H1 (cell line): ENCODE data around the gene SERPINA1. TPM values are rescaled to one million over a fixed set of nuclear protein-coding genes. Genes with fewer than 3 reads are reported as not detected.
A peak's percentile ranks its signal among the peaks of the same experiment; 100 is the strongest.

Experiments
- CTCF ChIA-PET: fragments of 300-600 bp; sonication (Branson Sonifier 250); formaldehyde crosslinking; loops from one replicate; lab custom pipeline; 2021; ENCODE audit not compliant: partially characterized antibody; lab: Charles Lee
- POLR2A ChIA-PET: fragments of 300-600 bp; sonication (Branson Sonifier 250); formaldehyde crosslinking; loops from one replicate; lab custom pipeline; 2021; ENCODE audit warnings: inconsistent platforms; ENCODE audit not compliant: partially characterized antibody; lab: Charles Lee
- DNase-seq, 2 experiments: peaks; one replicate each; pipeline versions ENCODE4 v3.0.0 to v3.0.0-alpha.2; 2010 to 2022; ENCODE audit warnings: low spot score in 2 of 2, low read depth in 1 of 2, mixed read lengths in 1 of 2
- FAIRE-seq: peaks from 2 replicates; lab custom pipeline; 2011; peaks lifted over from hg19 to GRCh38; lab: Jason Lieb, UNC
- H2AFZ ChIP-seq: 2 replicates; pipeline ENCODE4 v1.8.1; 2012; ENCODE audit warnings: low read length, inconsistent platforms
- H2AK5ac ChIP-seq: 2 replicates; pipeline ENCODE4 v1.6.1; 2013; ENCODE audit warnings: low read depth, low read length
- H2BK120ac ChIP-seq: replicated peaks from 2 replicates; pipeline ENCODE3; 2013; ENCODE audit warnings: low read depth, low read length, inconsistent platforms
- H2BK12ac ChIP-seq: 2 replicates; pipeline ENCODE4 v1.6.1; 2013; ENCODE audit warnings: low read depth, low read length
- H2BK15ac ChIP-seq: 2 replicates; pipeline ENCODE4 v1.6.1; 2013; ENCODE audit warnings: low read length
- H2BK20ac ChIP-seq: 2 replicates; pipeline ENCODE4 v1.6.1; 2013; ENCODE audit warnings: low read length
- H2BK5ac ChIP-seq: 2 replicates; pipeline ENCODE4 v1.6.1; 2013; ENCODE audit warnings: low read depth, low read length
- H3K14ac ChIP-seq: 2 replicates; pipeline ENCODE4 v1.6.1; 2013; ENCODE audit warnings: inconsistent platforms; ENCODE audit not compliant: insufficient read length
- H3K18ac ChIP-seq: 2 replicates; pipeline ENCODE4 v1.6.1; 2013; ENCODE audit warnings: low read length; ENCODE audit errors: extremely low read depth
- H3K23ac ChIP-seq: 2 replicates; pipeline ENCODE4 v1.6.1; 2013; ENCODE audit warnings: inconsistent platforms; ENCODE audit not compliant: insufficient read length
- H3K23me2 ChIP-seq: 2 replicates; pipeline ENCODE4 v1.6.1; 2013; ENCODE audit warnings: low read depth, low read length
- H3K27ac ChIP-seq: 2 replicates; pipeline ENCODE4 v1.6.1; 2011; ENCODE audit warnings: low read depth, low read length, inconsistent platforms
- H3K27me3 ChIP-seq, 4 experiments: replicated peaks in 1 of 4; 1 replicate in 1 of 4; 2 replicates in 3 of 4; pipeline versions ENCODE4 v1.6.1 to v1.8.1; 2011 to 2013; ENCODE audit warnings: low read length in 3 of 4, mild to moderate bottlenecking in 3 of 4, inconsistent platforms in 2 of 4, mixed read lengths in 2 of 4, moderate library complexity in 1 of 4; ENCODE audit not compliant: control insufficient read depth in 3 of 4, insufficient read depth in 3 of 4; ENCODE audit errors: extremely low read depth in 1 of 4
- H3K36me3 ChIP-seq, 4 experiments: 2 replicates each; pipeline versions ENCODE4 v1.6.1 to v1.8.1; 2011 to 2013; ENCODE audit warnings: mild to moderate bottlenecking in 4 of 4, low read length in 3 of 4, moderate library complexity in 2 of 4, control low read depth in 1 of 4, inconsistent platforms in 1 of 4; ENCODE audit not compliant: insufficient read depth in 4 of 4, control insufficient read depth in 2 of 4
- H3K4ac ChIP-seq: replicated peaks from 2 replicates; pipeline ENCODE3; 2013; ENCODE audit warnings: low read length, low read depth, mixed read lengths, inconsistent platforms; ENCODE audit not compliant: insufficient read length
- H3K4me1 ChIP-seq, 4 experiments: replicated peaks in 1 of 4; 1 replicate in 1 of 4; 2 replicates in 3 of 4; pipeline versions ENCODE4 v1.6.1 to v1.8.1; 2011 to 2013; ENCODE audit warnings: low read length in 3 of 4, inconsistent platforms in 2 of 4, mixed read lengths in 1 of 4; ENCODE audit not compliant: insufficient read depth in 4 of 4, control insufficient read depth in 3 of 4
- H3K4me2 ChIP-seq, 2 experiments: 2 replicates each; pipeline versions ENCODE4 v1.6.1 to v1.8.1; 2011 to 2013; ENCODE audit warnings: low read depth in 2 of 2, low read length in 2 of 2, control low read depth in 1 of 2, inconsistent platforms in 1 of 2, mild to moderate bottlenecking in 1 of 2; ENCODE audit not compliant: insufficient read depth in 1 of 2
- H3K4me3 ChIP-seq, 4 experiments: fragments of 200-600, 300-600 bp in 1 of 4; sonication (generic), shearing (Covaris generic), sonication (Bioruptor Twin) in 1 of 4; 2 replicates each; pipeline versions ENCODE4 v1.5.1 to v1.8.1; 2011 to 2016; ENCODE audit warnings: low read length in 4 of 4, low read depth in 3 of 4, control low read depth in 2 of 4, inconsistent platforms in 2 of 4, mild to moderate bottlenecking in 2 of 4, mixed read lengths in 1 of 4, moderate library complexity in 1 of 4; ENCODE audit not compliant: insufficient read depth in 2 of 4; ENCODE audit errors: extremely low read depth in 1 of 4
- H3K56ac ChIP-seq: replicated peaks from 2 replicates; pipeline ENCODE3; 2013; ENCODE audit warnings: low read depth, mild to moderate bottlenecking, mixed read lengths, low read length, inconsistent platforms; ENCODE audit not compliant: insufficient read length
- H3K79me1 ChIP-seq: 2 replicates; pipeline ENCODE4 v1.6.1; 2013; ENCODE audit warnings: low read depth, low read length, control low read depth
- H3K79me2 ChIP-seq, 2 experiments: 2 replicates each; pipeline versions ENCODE4 v1.6.1 to v1.8.1; 2012 to 2013; ENCODE audit warnings: low read length in 2 of 2, mild to moderate bottlenecking in 2 of 2, inconsistent platforms in 1 of 2; ENCODE audit not compliant: insufficient read depth in 2 of 2, control insufficient read depth in 1 of 2
- H3K9ac ChIP-seq, 4 experiments: replicated peaks in 1 of 4; 1 replicate in 1 of 4; 2 replicates in 3 of 4; pipeline versions ENCODE4 v1.6.1 to v1.8.1; 2011 to 2013; ENCODE audit warnings: low read depth in 3 of 4, low read length in 3 of 4, control low read depth in 2 of 4, mild to moderate bottlenecking in 2 of 4, moderate library complexity in 2 of 4, inconsistent platforms in 1 of 4; ENCODE audit errors: extremely low read depth in 1 of 4
- H3K9me3 ChIP-seq, 2 experiments: 2 replicates each; pipeline versions ENCODE4 v1.6.1 to v1.8.1; 2012 to 2013; ENCODE audit warnings: mild to moderate bottlenecking in 2 of 2, moderate library complexity in 2 of 2, control low read depth in 1 of 2, inconsistent platforms in 1 of 2, low read depth in 1 of 2, low read length in 1 of 2, mixed read lengths in 1 of 2; ENCODE audit not compliant: insufficient read depth in 2 of 2
- H4K20me1 ChIP-seq, 2 experiments: replicated peaks in 1 of 2; 2 replicates each; pipeline versions ENCODE3 to v1.8.1; 2011 to 2013; ENCODE audit warnings: inconsistent platforms in 2 of 2, low read length in 2 of 2, mild to moderate bottlenecking in 1 of 2; ENCODE audit not compliant: insufficient read depth in 2 of 2, control insufficient read depth in 1 of 2
- H4K5ac ChIP-seq: 2 replicates; pipeline ENCODE4 v1.6.1; 2013; ENCODE audit warnings: low read length, low read depth, mixed read lengths, inconsistent platforms; ENCODE audit not compliant: insufficient read length
- H4K8ac ChIP-seq: 2 replicates; pipeline ENCODE4 v1.8.0; 2013; ENCODE audit warnings: mild to moderate bottlenecking, moderate library complexity, low read length, inconsistent platforms; ENCODE audit not compliant: insufficient read depth; ENCODE audit errors: extremely low read depth
- H4K91ac ChIP-seq: replicated peaks from 2 replicates; pipeline ENCODE3; 2013; ENCODE audit warnings: low read length, mixed read lengths, inconsistent platforms; ENCODE audit not compliant: insufficient read length
- CTCF ChIP-seq, 3 experiments: IDR thresholded peaks; 1 replicate in 2 of 3; 2 replicates in 1 of 3; pipeline versions ENCODE4 v1.5.1 to v1.6.1; 2011; ENCODE audit warnings: low read length in 3 of 3, mild to moderate bottlenecking in 3 of 3, inconsistent platforms in 2 of 3, low read depth in 1 of 3, moderate library complexity in 1 of 3; ENCODE audit not compliant: insufficient read depth in 1 of 3; ENCODE audit errors: control extremely low read depth in 1 of 3
- GABPA ChIP-seq: IDR thresholded peaks from 2 replicates; pipeline ENCODE4 v1.6.1; 2011; ENCODE audit warnings: mild to moderate bottlenecking, low read length, moderate library complexity, borderline replicate concordance; ENCODE audit not compliant: insufficient read depth
- HDAC2 ChIP-seq, 2 experiments: fragments of 300-600 bp in 1 of 2; sonication (generic) in 1 of 2; IDR thresholded peaks; 2 replicates each; pipeline ENCODE4 v1.6.1; 2011 to 2012; ENCODE audit warnings: low read depth in 2 of 2, low read length in 2 of 2, mild to moderate bottlenecking in 2 of 2, moderate library complexity in 2 of 2, borderline replicate concordance in 1 of 2, inconsistent platforms in 1 of 2
- KDM4A ChIP-seq: IDR thresholded peaks from one replicate; pipeline ENCODE4 v1.7.1; 2012; ENCODE audit warnings: low read depth, mild to moderate bottlenecking, moderate library complexity, low read length, inconsistent platforms; ENCODE audit not compliant: severe bottlenecking
- POLR2AphosphoS5 ChIP-seq: IDR thresholded peaks from 2 replicates; pipeline ENCODE4 v1.6.1; 2011; ENCODE audit warnings: low read depth, low read length
- TAF7 ChIP-seq: optimal IDR thresholded peaks from 2 replicates; pipeline ENCODE3; 2011; ENCODE audit warnings: low read depth, mild to moderate bottlenecking, inconsistent platforms, low read length, moderate library complexity, borderline replicate concordance
- TEAD4 ChIP-seq: IDR thresholded peaks from 2 replicates; pipeline ENCODE4 v1.6.1; 2012; ENCODE audit warnings: low read depth, low read length, inconsistent platforms, mixed read lengths
- YY1 ChIP-seq: IDR thresholded peaks from 2 replicates; pipeline ENCODE4 v1.6.1; 2011; ENCODE audit warnings: low read depth, mild to moderate bottlenecking, low read length
- WGBS, 2 experiments: shearing (Covaris generic) in 1 of 2; methylation state at CpG; one replicate each; pipeline versions ENCODE4 v1.1.6 to v1.1.7; 2013 to 2015; ENCODE audit warnings: low lambda C conversion rate in 2 of 2, mixed read lengths in 2 of 2, inconsistent platforms in 1 of 2, low coverage in 1 of 2, missing lambda C conversion rate in 1 of 2; ENCODE audit not compliant: insufficient replicate concordance in 2 of 2, insufficient coverage in 1 of 2, insufficient read length in 1 of 2; ENCODE audit errors: extremely low coverage in 1 of 2, missing lambda C conversion rate in 1 of 2; 5-methylcytosine and 5-hydroxymethylcytosine counted together
- polyA plus RNA-seq, 7 experiments: library from polyadenylated mRNA; depleted of rRNA in 3 of 7; stranded (reverse) in 5 of 7; unstranded in 2 of 7; fragments of >200 nt in 5 of 7; fragments of 200-250 nt in 2 of 7; gene quantifications; 1 replicate in 5 of 7; 2 replicates in 1 of 7; 4 replicates in 1 of 7; pipeline versions ENCODE4 v1.2.1 to v1.2.3, GENCODE V29; 2011 to 2013; ENCODE audit warnings: missing spikeins in 2 of 7, mixed read lengths in 2 of 7
- total RNA-seq: library from RNA; stranded (reverse); fragmentation: NEBNext Ultra II Directional; extraction: Animal tissue kit (Norgen Biotek cat#: 25700); gene quantifications from 2 replicates; pipeline ENCODE4 v1.2.1, GENCODE V29; 2021

The SERPINA1 gene
- total and polyA plus RNA-seq, 2 of the 8 experiments (the other 6 are each of a cell fraction or from before 2014, with no cell fraction given) = 0.08 TPM; not detected in 1

- CTCF ChIA-PET = interaction anchor here (1.7 to 1.9 kb wide), 3 partner anchors 38 to 90 kb away, joined by 3 to 7 read pairs (median 5); no protein-coding TSS in a partner anchor
- Histone ChIP-seq H3K27me3 (no peaks in the 10 kb centered on the region), H3K79me1 (no peaks in the 10 kb centered on the region), H3K4me2 (peak overlapping the region in 1 of 2 experiments; percentile 27; a peak in 1 of 4 replicates), H3K9me3 (no peaks in the 10 kb centered on the region), H3K23ac (no peak overlapping the region), H2BK20ac (no peak overlapping the region), H3K14ac (no peak overlapping the region), H2BK120ac (peak overlapping the region; percentile 62), H3K36me3 (no peaks in the 10 kb centered on the region), H3K4ac (no peak overlapping the region), H4K20me1 (no peaks in the 10 kb centered on the region), H3K79me2 (no peaks in the 10 kb centered on the region), H3K4me3 (no peak overlapping the region), H3K9ac (no peak overlapping the region), H2BK5ac (no peak overlapping the region; the same call in 1 of the 2 replicates), H4K91ac (peak overlapping the region; percentile 8), H2BK12ac (peak overlapping the region; percentile 75), H2AFZ (no peak overlapping the region), H3K18ac (peak overlapping the region; percentile 42; the same call in 1 of the 2 replicates), H4K8ac (no peak overlapping the region), H3K27ac (no peak overlapping the region), H3K23me2 (no peaks in the 10 kb centered on the region), H4K5ac (peak overlapping the region; percentile 1), H2AK5ac (no peak overlapping the region), H3K56ac (no peak overlapping the region), H2BK15ac (no peak overlapping the region; the same call in 1 of the 2 replicates), H3K4me1 (peaks cover 11 to 28% (median 23%) of the 10 kb centered on the region in 4 experiments; a peak in 6 of 7 replicates)
- no peak for FAIRE-seq
- TF ChIP-seq KDM4A = no peak
- no peak for TF ChIP-seq HDAC2 (IDR thresholded peaks at IDR 0.05; ENCODE audit: borderline replicate concordance in 1 of 2, low read depth in 2 of 2, low read length in 2 of 2)
- no peak for TF ChIP-seq CTCF (IDR thresholded peaks at IDR 0.05; ENCODE audit: control extremely low read depth in 1 of 3, insufficient read depth in 1 of 3, low read depth in 1 of 3, low read length in 3 of 3)
- TF ChIP-seq TAF7 = no peak
- no peak for TF ChIP-seq YY1
- no peak for TF ChIP-seq GABPA
- no peak for TF ChIP-seq POLR2AphosphoS5
- TF ChIP-seq TEAD4 = no peak
- DNase-seq = no peak
- 85% methylated on average over 5 of the region's 5 CpGs; no CpG with 5 or more reads in 1 of the 2 experiments for WGBS, 2 experiments
- POLR2A ChIA-PET = interaction anchor here (1.3 kb wide), 1 partner anchor 10 kb away, joined by 3 read pairs; no protein-coding TSS in a partner anchor
These were observed 7.6 kb upstream of the SERPINA1 start for GRCh38 chr14:94395888-94396574.
